CD4-positive, alpha-beta T cell treated with Interleukin-10 for 1 hour (primary cell): ENCODE measurements around the gene PMS1.
"Not testable (repeated sequence)": the region's sequence is repeated elsewhere in the genome, so short reads cannot be mapped to it uniquely, and the experiment has no call there.

Experiments used
- DNase-seq: peaks from one replicate; pipeline ENCODE4 v3.0.0-alpha.2; 2020

The PMS1 gene

DNA sequence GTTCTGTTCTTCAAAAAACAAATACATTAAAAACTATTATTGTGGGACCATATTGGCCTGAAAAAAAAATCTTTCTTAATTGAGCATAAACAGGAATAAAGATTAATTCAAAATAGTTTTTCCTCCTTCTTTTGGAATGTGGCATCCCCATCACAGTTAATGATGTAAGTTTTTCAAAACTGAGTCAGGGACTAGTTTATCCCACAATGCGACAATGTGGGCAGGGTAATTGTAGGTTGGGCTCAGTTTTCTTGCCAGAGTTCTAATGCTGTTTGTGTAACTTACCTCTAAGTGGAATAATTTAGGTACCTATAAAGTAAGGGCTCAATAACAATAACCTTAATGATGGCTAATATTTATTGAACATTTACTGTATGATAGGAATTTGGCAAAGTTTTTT is 82.0 kb downstream of the PMS1 start:
- DNase-seq: no peak

DNA sequence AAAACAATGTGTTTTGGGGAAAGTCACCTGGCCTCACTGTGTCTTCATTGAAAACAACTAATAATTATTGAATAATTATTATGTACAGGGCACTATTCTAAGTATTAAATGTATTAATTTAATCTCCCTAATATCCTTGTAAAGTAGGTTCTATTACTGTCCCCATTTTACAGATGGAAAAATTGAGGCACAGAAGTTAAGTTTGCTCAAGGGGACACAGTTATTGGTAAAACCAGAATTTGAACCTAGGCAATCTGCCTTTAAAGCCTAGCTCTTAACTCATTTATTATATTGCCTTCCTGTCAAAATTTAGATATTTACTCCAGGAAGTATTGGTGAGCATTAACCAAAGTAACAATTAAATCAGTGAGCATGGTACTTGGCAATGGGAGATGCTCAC is 84.6 kb downstream of the PMS1 start:
- no peak for DNase-seq

GRCh38 chr2:189870381-189871085 is 86.3 kb downstream of the PMS1 start:
- DNase-seq: no peak

- DNase-seq: no peak
These were observed 89.4 kb downstream of the PMS1 start for GRCh38 chr2:189873696-189874095.

- no peak for DNase-seq
These were observed 90.5 kb downstream of the PMS1 start for GRCh38 chr2:189874586-189875320.

- no peak for DNase-seq
These were observed 92.0 kb downstream of the PMS1 start for GRCh38 chr2:189876271-189876670.

GRCh38 chr2:189879716-189880081 is 95.4 kb downstream of the PMS1 start:
- no peak for DNase-seq

DNA sequence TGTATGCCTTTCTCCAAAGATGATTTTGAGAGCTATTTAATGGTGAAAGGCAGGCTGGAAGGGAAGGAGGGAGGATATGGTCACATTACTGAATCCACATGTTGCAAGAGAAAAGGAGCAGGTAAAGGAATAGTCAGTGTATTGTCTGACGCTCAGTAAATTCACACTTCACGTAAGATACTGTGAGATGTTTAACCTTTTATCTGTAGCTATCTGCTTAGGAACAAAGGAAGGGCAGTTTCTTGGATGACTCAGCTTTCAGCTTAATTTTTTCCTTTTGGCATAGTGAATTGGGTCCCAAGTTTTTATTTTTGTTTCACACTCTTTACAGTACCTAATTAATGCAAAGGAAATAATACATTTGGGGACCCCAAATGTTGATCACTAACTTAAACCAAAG is 96.2 kb downstream of the PMS1 start:
- DNase-seq: no peak

- no peak for DNase-seq
These were observed 96.7 kb downstream of the PMS1 start for GRCh38 chr2:189880832-189881492.

DNA sequence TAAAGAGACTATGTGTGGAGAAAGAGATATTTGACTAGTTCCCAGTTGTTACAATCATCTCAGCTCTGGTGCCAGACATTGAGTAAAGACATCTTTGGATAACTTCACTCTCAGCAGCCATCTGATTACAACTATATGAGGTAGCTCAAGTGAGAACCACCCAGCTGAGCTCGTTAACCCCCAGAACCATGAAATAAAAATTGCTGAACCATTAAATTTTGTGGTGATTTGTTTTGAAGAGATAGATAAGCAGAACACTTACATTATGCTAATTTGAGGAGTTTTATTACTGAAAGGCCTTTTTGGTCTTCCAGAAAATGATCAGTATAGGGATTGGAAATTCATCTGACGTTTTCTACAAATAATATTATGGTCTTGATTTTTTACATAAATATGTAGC is 101.1 kb downstream of the PMS1 start:
- DNase-seq: no peak

DNA sequence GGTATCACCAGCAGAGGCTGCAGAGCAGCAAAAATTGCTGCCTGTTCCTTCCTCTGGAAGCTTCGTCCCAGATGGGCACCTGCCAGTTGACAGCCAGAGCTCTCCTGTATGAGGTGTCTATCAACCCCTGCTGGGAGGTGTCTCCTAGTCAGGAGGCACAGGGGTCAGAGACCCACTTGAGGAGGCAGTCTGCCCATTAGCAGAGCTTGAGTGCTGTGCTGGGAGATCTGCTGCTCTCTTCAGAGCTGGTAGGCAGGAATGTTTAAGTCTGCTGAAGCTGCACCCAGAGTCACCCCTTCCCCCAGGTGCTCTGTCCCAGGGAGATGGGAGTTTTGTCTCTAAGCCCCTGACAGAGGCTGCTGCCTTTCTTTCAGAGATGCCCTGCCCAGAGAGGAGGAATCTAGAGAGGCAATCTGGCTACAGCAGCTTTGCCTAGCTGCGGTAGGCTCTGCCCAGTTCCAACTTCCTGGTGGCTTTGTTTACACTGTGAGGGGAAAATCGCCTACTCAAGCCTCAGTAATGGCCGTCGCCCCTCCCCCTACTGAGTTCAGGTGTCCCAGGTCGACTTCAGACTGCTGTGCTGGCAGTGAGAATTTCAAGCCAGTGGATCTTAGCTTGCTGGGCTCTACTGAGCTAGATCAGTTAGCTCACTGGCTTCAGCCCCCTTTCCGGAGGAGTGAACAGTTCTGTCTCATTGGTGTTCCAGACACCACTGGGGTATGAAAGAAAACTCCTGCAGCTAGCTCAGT is 108.5 kb downstream of the PMS1 start:
- not testable (repeated sequence) for DNase-seq

- no peak for DNase-seq
These were observed 112.6 kb downstream of the PMS1 start for GRCh38 chr2:189896809-189897208.

DNA sequence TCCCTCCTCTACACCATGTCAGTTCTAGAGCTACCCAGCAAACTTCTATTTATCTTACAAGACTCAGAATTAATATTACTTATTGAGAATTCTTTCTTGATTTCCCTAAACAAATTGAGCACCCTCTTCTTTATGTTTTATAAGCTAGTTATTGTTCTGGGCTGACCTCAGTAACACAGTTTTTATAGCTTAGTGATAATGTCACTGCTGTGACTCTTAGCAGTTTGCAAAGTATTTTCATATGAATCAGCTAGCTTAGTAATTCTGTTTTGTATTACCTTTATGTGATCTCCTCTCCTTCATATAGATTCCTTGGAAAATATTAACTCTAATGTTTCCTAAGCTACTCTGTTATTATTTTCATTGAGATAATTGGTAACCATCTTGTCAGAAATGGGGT is 114.9 kb downstream of the PMS1 start:
- no peak for DNase-seq

DNA sequence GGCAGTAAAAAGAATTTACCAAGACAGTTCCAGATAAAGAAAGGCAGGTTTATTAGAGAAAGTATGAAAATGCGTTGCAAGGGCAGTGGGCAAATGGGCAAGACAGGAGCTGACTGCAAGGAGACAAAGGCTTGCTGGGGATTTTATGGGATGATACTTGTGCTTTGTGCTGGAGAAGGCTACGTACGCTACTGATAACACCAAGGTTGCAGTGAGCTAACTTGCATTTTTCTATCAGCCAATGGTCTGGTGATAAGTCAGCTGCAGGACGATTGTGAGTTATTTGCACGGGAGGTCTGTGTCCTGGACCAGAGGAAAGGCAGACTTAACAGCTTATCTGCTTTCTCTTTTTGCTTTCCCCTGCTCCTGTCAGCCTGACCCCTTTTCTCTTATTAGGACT is 116.5 kb downstream of the PMS1 start:
- no peak for DNase-seq

DNA sequence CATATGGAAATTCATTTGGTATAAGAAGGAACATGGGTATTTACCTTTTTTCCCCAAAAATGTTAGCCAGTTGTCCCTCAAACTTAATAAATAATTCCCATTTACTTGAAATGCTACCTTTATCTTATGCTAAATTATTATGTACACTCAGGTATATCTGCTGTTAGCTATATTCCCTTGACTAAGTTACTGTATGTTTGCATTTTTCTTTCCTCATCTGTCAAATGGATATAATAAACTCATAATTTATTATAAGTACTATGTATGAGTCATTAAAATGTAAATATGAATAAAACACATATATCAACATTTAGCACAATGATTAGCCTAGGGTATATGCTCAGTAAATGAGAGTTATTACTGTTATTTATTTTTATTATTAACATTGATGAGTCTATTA is 117.4 kb downstream of the PMS1 start:
- DNase-seq: no peak

- DNase-seq: no peak
These were observed 129.6 kb downstream of the PMS1 start for GRCh38 chr2:189913821-189914220.

GRCh38 chr2:189916651-189917050 is 132.4 kb downstream of the PMS1 start:
- no peak for DNase-seq
